MCF 10A (cell line): ENCODE measurements around the gene GBA3. TPM values are rescaled to one million over a fixed set of nuclear protein-coding genes. Genes with fewer than 3 reads are reported as not detected.

Experiments used
- BruUV-seq: library from RNA; stranded (reverse); fragments of 400-500 nt; replicated peaks from 2 replicates; lab custom pipeline; 2021; lab: Mats Ljungman, UMichigan
- CTCF ChIA-PET: fragments of 300-600 bp; sonication (Branson Sonifier 250); formaldehyde crosslinking; extraction: SDS; loops from one replicate; lab custom pipeline; 2021; ENCODE audit warnings: antibody characterized with exemption, inconsistent platforms; lab: Yijun Ruan, JAX
- POLR2A ChIA-PET: fragments of 300-600, 350-650 bp; sonication (Branson Sonifier 250); formaldehyde crosslinking; extraction: SDS; loops from one replicate; lab custom pipeline; 2020; ENCODE audit warnings: antibody characterized with exemption, inconsistent platforms; lab: Yijun Ruan, JAX
- DNase-seq: peaks from one replicate; pipeline ENCODE4 v3.0.0-alpha.2; 2018; ENCODE audit not compliant: unreplicated experiment
- H3K27ac Mint-ChIP-seq: one replicate; pipeline ENCODE4 v1.8.0; 2022; ENCODE audit warnings: mild to moderate bottlenecking, low read depth, mixed read lengths; ENCODE audit not compliant: unreplicated experiment
- H3K27me3 Mint-ChIP-seq: one replicate; pipeline ENCODE4 v1.8.0; 2022; ENCODE audit warnings: mixed read lengths; ENCODE audit not compliant: insufficient read depth, unreplicated experiment
- H3K36me3 Mint-ChIP-seq: one replicate; pipeline ENCODE4 v1.8.0; 2022; ENCODE audit warnings: mild to moderate bottlenecking, moderate library complexity, mixed read lengths; ENCODE audit not compliant: insufficient read depth, unreplicated experiment
- H3K4me1 Mint-ChIP-seq: one replicate; pipeline ENCODE4 v1.8.0; 2022; ENCODE audit warnings: mixed read lengths; ENCODE audit not compliant: insufficient read depth, unreplicated experiment
- H3K4me3 Mint-ChIP-seq: one replicate; pipeline ENCODE4 v1.8.0; 2022; ENCODE audit warnings: mild to moderate bottlenecking, moderate library complexity, mixed read lengths; ENCODE audit not compliant: unreplicated experiment
- H3K9me3 Mint-ChIP-seq: one replicate; pipeline ENCODE4 v1.8.0; 2022; ENCODE audit warnings: mixed read lengths; ENCODE audit not compliant: unreplicated experiment
- CTCF ChIP-seq: fragments of 200-600 bp; IDR thresholded peaks from one replicate; pipeline ENCODE4 v1.8.0; 2022; ENCODE audit warnings: antibody characterized with exemption, mild to moderate bottlenecking; ENCODE audit not compliant: unreplicated experiment
- intact Hi-C: fragments of 100-400 bp; cut with micrococcal nuclease; formaldehyde crosslinking; loops from 2 replicates; pipeline ENCODE4 v1.14.1; 2022
- total RNA-seq: library from RNA; stranded (reverse); gene quantifications from 2 replicates; pipeline ENCODE4 v1.2.3, GENCODE V29; 2022

The GBA3 gene
- total RNA-seq, 1 experiment from 2014 or later, result not detected

- ChIA-PET POLR2A (no interaction called here), CTCF (no interaction called here)
- intact Hi-C loops, result no loop called here
- Mint-ChIP-seq H3K9me3 (no peaks in the 10 kb centered on the region), H3K27me3 (no peaks in the 10 kb centered on the region), H3K27ac (no peak overlapping the region), H3K4me1 (no peaks in the 10 kb centered on the region), H3K36me3 (no peaks in the 10 kb centered on the region), H3K4me3 (no peak overlapping the region)
- no peak for DNase-seq
- TF ChIP-seq CTCF, result no peak
- BruUV-seq, result no TSS peak
Measured at GRCh38 chr4:22787753-22788375, 95.1 kb downstream of the GBA3 start.

GRCh38 chr4:22790631-22791030 lies 97.9 kb downstream of the GBA3 start:
- no peak overlapping the region for H3K4me3 Mint-ChIP-seq
- no peaks in the 10 kb centered on the region for H3K9me3 Mint-ChIP-seq
- no TSS peak for BruUV-seq
- H3K36me3 Mint-ChIP-seq, result no peaks in the 10 kb centered on the region
- ChIA-PET POLR2A (no interaction called here), CTCF (interaction anchor here (0.6 kb wide), 1 partner anchor 604 kb away, joined by 3 read pairs; no protein-coding TSS in a partner anchor)
- H3K4me1 Mint-ChIP-seq, result no peaks in the 10 kb centered on the region
- DNase-seq, result no peak
- intact Hi-C loops, result no loop called here
- no peak for TF ChIP-seq CTCF
- H3K27ac Mint-ChIP-seq, result no peak overlapping the region
- H3K27me3 Mint-ChIP-seq, result no peaks in the 10 kb centered on the region

GRCh38 chr4:22794732-22795131 lies 102.0 kb downstream of the GBA3 start:
- H3K4me3 Mint-ChIP-seq, result no peak overlapping the region
- H3K27me3 Mint-ChIP-seq, result no peaks in the 10 kb centered on the region
- no peaks in the 10 kb centered on the region for H3K36me3 Mint-ChIP-seq
- intact Hi-C loops, result no loop called here
- BruUV-seq, result no TSS peak
- ChIA-PET POLR2A (no interaction called here), CTCF (no interaction called here)
- no peaks in the 10 kb centered on the region for H3K4me1 Mint-ChIP-seq
- TF ChIP-seq CTCF, result no peak
- H3K27ac Mint-ChIP-seq, result no peak overlapping the region
- no peaks in the 10 kb centered on the region for H3K9me3 Mint-ChIP-seq
- no peak for DNase-seq

GRCh38 chr4:22801391-22801790 lies 108.7 kb downstream of the GBA3 start:
- CTCF ChIA-PET, result no interaction called here
- no TSS peak for BruUV-seq
- Mint-ChIP-seq H3K27me3 (peaks cover 10% of the 10 kb centered on the region), H3K4me1 (no peaks in the 10 kb centered on the region), H3K9me3 (no peaks in the 10 kb centered on the region), H3K36me3 (no peaks in the 10 kb centered on the region), H3K27ac (no peak overlapping the region), H3K4me3 (no peak overlapping the region)
- no peak for TF ChIP-seq CTCF
- intact Hi-C loops, result no loop called here
- DNase-seq, result no peak
- POLR2A ChIA-PET, result no interaction called here
